ENCODE measurements around the gene PRDM16. TPM values are rescaled to one million over a fixed set of nuclear protein-coding genes. Genes with fewer than 3 reads are reported as not detected.

PRDM16 gene
- total and polyA plus RNA-seq, 2 experiments from 2014 or later, result 0.14 to 0.16 TPM

- Histone ChIP-seq H3K4me1 (ENCODE audit: insufficient read depth) (no peaks in the 10 kb centered on the region), H3K4me2 (no peak overlapping the region), H3F3A (replicated peaks; ENCODE audit: low read depth) (no peaks in the 10 kb centered on the region), H2AFZ (no peak overlapping the region), H3K9me2 (ENCODE audit: insufficient read depth) (no peaks in the 10 kb centered on the region), H3K27me3 (ENCODE audit: insufficient read depth) (no peaks in the 10 kb centered on the region), H4K20me1 (replicated peaks; ENCODE audit: insufficient read depth) (no peaks in the 10 kb centered on the region), H3K4me3 (no peak overlapping the region), H3K27ac (ENCODE audit: low read depth) (no peak overlapping the region), H3K36me3 (ENCODE audit: insufficient read depth) (no peaks in the 10 kb centered on the region), H3K79me2 (replicated peaks; ENCODE audit: insufficient read depth) (no peaks in the 10 kb centered on the region)
- Mint-ChIP-seq H3K4me1 (peaks cover 6% of the 10 kb centered on the region; the same call in 2 of the 3 replicates), H3K36me3 (ENCODE audit: low read depth) (no peaks in the 10 kb centered on the region), H3K4me3 (no peak overlapping the region), H3K27ac (no peak overlapping the region), H3K9me3 (0 out of 3 replicates have a peak, but pooled peaks cover 2% of the 10 kb centered on the region), H3K27me3 (ENCODE audit: insufficient read depth, low read depth, poor library complexity) (peaks cover 4% of the 10 kb centered on the region)
- TF ChIP-seq JUNB (IDR thresholded peaks at IDR 0.05; ENCODE audit: unreplicated experiment), result no peak
- no peak for TF ChIP-seq POLR2AphosphoS5 (IDR thresholded peaks at IDR 0.05; ENCODE audit: low read depth)
- no peak for TF ChIP-seq CTCF (conservative IDR thresholded peaks at IDR 0.05; ENCODE audit: low read depth in 2 of 2)
- no peak for TF ChIP-seq STAT1 (IDR thresholded peaks at IDR 0.05; ENCODE audit: unreplicated experiment)
- TF ChIP-seq ZNF331 (CRISPR knock-in tag; IDR thresholded peaks at IDR 0.05; ENCODE audit: low read depth), result no peak
- TF ChIP-seq EZH2phosphoT487 (IDR thresholded peaks at IDR 0.05; ENCODE audit: unreplicated experiment), result no peak
- no peak for TF ChIP-seq CREB1 (CRISPR knock-in tag; IDR thresholded peaks at IDR 0.05; ENCODE audit: low read depth)
- no peak for TF ChIP-seq ZNF114 (CRISPR knock-in tag; IDR thresholded peaks at IDR 0.05)
- TF ChIP-seq ZNF462 (CRISPR knock-in tag; IDR thresholded peaks at IDR 0.05), result no peak
- no peak for TF ChIP-seq REST (IDR thresholded peaks at IDR 0.05; ENCODE audit: unreplicated experiment)
- TF ChIP-seq NANOG (IDR thresholded peaks at IDR 0.05; ENCODE audit: borderline replicate concordance), result no peak
- no peak for TF ChIP-seq ETS1 (IDR thresholded peaks at IDR 0.05)
- no peak for TF ChIP-seq EZH2 (IDR thresholded peaks at IDR 0.05; ENCODE audit: low read depth, unreplicated experiment)
- DNase-seq (ENCODE audit: low spot score), result no peak
- no peak for ATAC-seq
These were observed 104.5 kb downstream of the PRDM16 start for GRCh38 chr1:3173381-3173980.

All from GM23338 (cell line).